MM.1S (cell line): Measurements from ENCODE around the gene EWSR1.

ENCODE experiments used
- DNase-seq: peaks from one replicate; pipeline ENCODE4 v3.0.0-alpha.2; 2015
- H2AFZ ChIP-seq: fragments of 300-600 bp; sonication (generic); 2 replicates; pipeline ENCODE4 v1.6.0; 2016; ENCODE audit warnings: antibody characterized with exemption, low read length
- H3F3A ChIP-seq: fragments of 300-600 bp; sonication (generic); 2 replicates; pipeline ENCODE4 v1.6.1; 2016; ENCODE audit warnings: mild to moderate bottlenecking, antibody characterized with exemption, low read length, moderate library complexity, mixed read lengths; ENCODE audit not compliant: insufficient read depth
- H3K27ac ChIP-seq: fragments of 300-600 bp; sonication (generic); 2 replicates; pipeline ENCODE4 v1.5.1; 2016; ENCODE audit warnings: mild to moderate bottlenecking, low read length
- H3K27me3 ChIP-seq: fragments of 300-600 bp; sonication (generic); replicated peaks from 2 replicates; pipeline ENCODE4 v1.6.0; 2016; ENCODE audit warnings: low read length; ENCODE audit not compliant: insufficient read depth
- H3K36me3 ChIP-seq: fragments of 300-600 bp; sonication (generic); replicated peaks from 2 replicates; pipeline ENCODE4 v1.6.1; 2016; ENCODE audit warnings: mild to moderate bottlenecking, low read length, mixed read lengths; ENCODE audit not compliant: insufficient read depth
- H3K4me1 ChIP-seq: fragments of 300-600 bp; sonication (generic); 2 replicates; pipeline ENCODE4 v1.6.1; 2016; ENCODE audit warnings: low read length, mixed read lengths
- H3K4me2 ChIP-seq: fragments of 300-600 bp; sonication (generic); 2 replicates; pipeline ENCODE4 v1.6.0; 2016; ENCODE audit warnings: low read depth, low read length
- H3K4me3 ChIP-seq: fragments of 300-600 bp; sonication (generic); 2 replicates; pipeline ENCODE4 v1.5.1; 2016; ENCODE audit warnings: low read length, mixed read lengths
- H3K79me2 ChIP-seq: fragments of 300-600 bp; sonication (generic); 2 replicates; pipeline ENCODE4 v1.6.1; 2016; ENCODE audit warnings: mixed run types, low read length, mixed read lengths
- H3K9ac ChIP-seq: fragments of 300-600 bp; sonication (generic); 2 replicates; pipeline ENCODE4 v1.6.1; 2016; ENCODE audit warnings: low read length, mixed read lengths
- H3K9me2 ChIP-seq: fragments of 300-600 bp; sonication (generic); replicated peaks from 2 replicates; pipeline ENCODE4 v1.6.1; 2016; ENCODE audit warnings: mild to moderate bottlenecking, low read length, mixed read lengths; ENCODE audit not compliant: insufficient read depth
- H3K9me3 ChIP-seq: fragments of 300-600 bp; sonication (generic); replicated peaks from 2 replicates; pipeline ENCODE4 v1.6.1; 2016; ENCODE audit warnings: mild to moderate bottlenecking, low read length, mixed read lengths; ENCODE audit not compliant: insufficient read depth
- H4K20me1 ChIP-seq: fragments of 300-600 bp; sonication (generic); 2 replicates; pipeline ENCODE4 v1.6.1; 2016; ENCODE audit warnings: mild to moderate bottlenecking, low read length, moderate library complexity, mixed read lengths; ENCODE audit not compliant: insufficient read depth
- CTCF ChIP-seq: fragments of 300-600 bp; sonication (generic); IDR thresholded peaks from 2 replicates; pipeline ENCODE4 v1.5.1; 2016; ENCODE audit warnings: antibody characterized with exemption, low read length, mixed read lengths
- EZH2 ChIP-seq: fragments of 300-600 bp; sonication (generic); optimal IDR thresholded peaks from 2 replicates; pipeline ENCODE3; 2017; ENCODE audit warnings: low read depth, mild to moderate bottlenecking, antibody characterized with exemption, low read length, mixed read lengths
- EZH2phosphoT487 ChIP-seq: fragments of 300-600 bp; sonication (generic); IDR thresholded peaks from 2 replicates; pipeline ENCODE4 v1.6.1; 2018; ENCODE audit warnings: antibody characterized with exemption, low read length

The EWSR1 gene

GRCh38 chr22:29255064-29255621 is 12.9 kb upstream of the EWSR1 start:
- no peak overlapping the region for H3K9ac ChIP-seq
- H3K27ac ChIP-seq, result no peak overlapping the region
- H3K27me3 ChIP-seq, result no peaks in the 10 kb centered on the region
- H3F3A ChIP-seq, result no peaks in the 10 kb centered on the region
- H4K20me1 ChIP-seq, result no peaks in the 10 kb centered on the region
- no peak overlapping the region for H3K4me2 ChIP-seq
- no peaks in the 10 kb centered on the region for H3K9me2 ChIP-seq
- H2AFZ ChIP-seq, result no peak overlapping the region
- no peak overlapping the region for H3K4me3 ChIP-seq
- H3K36me3 ChIP-seq, result no peaks in the 10 kb centered on the region
- no peaks in the 10 kb centered on the region for H3K79me2 ChIP-seq
- H3K4me1 ChIP-seq, result no peaks in the 10 kb centered on the region
- TF ChIP-seq EZH2phosphoT487, result no peak
- no peak for TF ChIP-seq CTCF
- TF ChIP-seq EZH2, result no peak
- no peaks in the 10 kb centered on the region for H3K9me3 ChIP-seq
- DNase-seq, result no peak

GRCh38 chr22:29256606-29257325 is 11.3 kb upstream of the EWSR1 start:
- H3K27ac ChIP-seq, result no peak overlapping the region

GRCh38 chr22:29257751-29258181 is 10.3 kb upstream of the EWSR1 start:
- Histone ChIP-seq H3K27me3 (no peaks in the 10 kb centered on the region), H3K27ac (no peak overlapping the region), H4K20me1 (no peaks in the 10 kb centered on the region), H3K79me2 (no peaks in the 10 kb centered on the region), H3K4me1 (no peaks in the 10 kb centered on the region), H3K9me3 (no peaks in the 10 kb centered on the region), H3K9ac (no peak overlapping the region), H3K9me2 (no peaks in the 10 kb centered on the region), H3K36me3 (no peaks in the 10 kb centered on the region), H3F3A (no peaks in the 10 kb centered on the region), H3K4me2 (no peak overlapping the region), H3K4me3 (no peak overlapping the region), H2AFZ (no peak overlapping the region)
- TF ChIP-seq EZH2phosphoT487 (no peak), EZH2 (no peak), CTCF (no peak)
- DNase-seq, result no peak

More at GRCh38 chr22:29256606-29257325, 11.3 kb upstream of the EWSR1 start:
- Histone ChIP-seq H3K4me2 (no peak overlapping the region), H3K79me2 (no peaks in the 10 kb centered on the region), H3K27me3 (no peaks in the 10 kb centered on the region), H2AFZ (no peak overlapping the region), H3F3A (no peaks in the 10 kb centered on the region), H3K9ac (no peak overlapping the region), H3K9me3 (no peaks in the 10 kb centered on the region), H3K4me1 (no peaks in the 10 kb centered on the region), H3K36me3 (no peaks in the 10 kb centered on the region), H3K4me3 (no peak overlapping the region), H3K9me2 (no peaks in the 10 kb centered on the region), H4K20me1 (no peaks in the 10 kb centered on the region)
- no peak for DNase-seq
- TF ChIP-seq EZH2phosphoT487 (no peak), EZH2 (no peak), CTCF (no peak)
